Lower leg skin (tissue), 4 donors: ENCODE results near the gene PXK. TPM values are rescaled to one million over a fixed set of nuclear protein-coding genes. Genes with fewer than 3 reads are reported as not detected.

Experiments used
- DNase-seq, 2 donors: peaks; one replicate each; pipeline ENCODE4 v3.0.0-alpha.2; 2019; ENCODE audit warnings: low spot score in 2 of 2
- H3K4me3 ChIP-seq: fragments of 200-600 bp; sonication (generic); 2 replicates; pipeline ENCODE4 v1.5.1; 2017; ENCODE audit warnings: mild to moderate bottlenecking, low read depth; ENCODE audit not compliant: poor library complexity, severe bottlenecking
- CTCF ChIP-seq, 3 donors: fragments of 450-650 bp; IDR thresholded peaks; one replicate each; pipeline ENCODE4 v1.5.1; 2016; ENCODE audit warnings: antibody characterized with exemption in 3 of 3, mild to moderate bottlenecking in 3 of 3, moderate library complexity in 2 of 3
- POLR2A ChIP-seq, 2 donors: fragments of 450-650 bp; IDR thresholded peaks; one replicate each; pipeline ENCODE4 v1.6.1; 2016 to 2017; ENCODE audit warnings: antibody characterized with exemption in 2 of 2, mild to moderate bottlenecking in 1 of 2, moderate library complexity in 1 of 2
- whole genome bisulfite sequencing, 2 donors: methylation state at CpG; one replicate each; pipeline ENCODE4 v1.1.5; 2018; 5-methylcytosine and 5-hydroxymethylcytosine counted together
- intact Hi-C: fragments of 100-400 bp; cut with DNase I; formaldehyde crosslinking; loops from one replicate; pipeline ENCODE4 v1.15.0; 2023; ENCODE audit warnings: low total_unique reads
- total RNA-seq, 4 donors: library from RNA; depleted of rRNA; stranded (reverse); fragments of >200 nt; gene quantifications; one replicate each; pipeline ENCODE4 v1.1.0, GENCODE V29; 2016

Gene PXK
- total RNA-seq, 4 donors from 2014 or later: 19.4 to 27.7 (median 23.9) TPM

GRCh38 chr3:58474967-58475578 lies 142.4 kb downstream of the PXK start:
- no peak for TF ChIP-seq POLR2A (IDR thresholded peaks at IDR 0.05)
- no peak for TF ChIP-seq CTCF (IDR thresholded peaks at IDR 0.05)
- WGBS, 2 donors: 64 to 71% methylated on average over 3 of the region's 3 CpGs
- H3K4me3 ChIP-seq: no peak overlapping the region
- DNase-seq: no peak
- intact Hi-C loops: no loop called here

Other genes starting within 250 kb of the PXK start
- 1 to 10 TPM in 3 of 4 donors, under 1 TPM in 1; 0.76 to 8.1 (median 3.1) TPM for gene DNASE1L3, start 121.9 kb upstream of the PXK start, total RNA-seq
- 10 to 100 TPM; 36.5 to 69.7 (median 51.1) TPM for gene ABHD6, start 95.1 kb upstream of the PXK start, total RNA-seq
- 10 to 100 TPM in 1 of 4 donors, 1 to 10 TPM in 3; 8.2 to 16.7 (median 9.5) TPM for gene RPP14, start 26.6 kb upstream of the PXK start, total RNA-seq
- gene HTD2, start 26.4 kb upstream of the PXK start, total RNA-seq: 10 to 100 TPM in 3 of 4 donors, 1 to 10 TPM in 1; 9.5 to 17.7 (median 12.7) TPM
- gene PDHB, start 100.9 kb downstream of the PXK start, total RNA-seq: 100 to 1,000 TPM in 2 of 4 donors, 10 to 100 TPM in 2; 36.9 to 112 (median 77.8) TPM
- 10 to 100 TPM in 3 of 4 donors, 1 to 10 TPM in 1; 9.4 to 14.8 (median 11.6) TPM for gene KCTD6, start 159.2 kb downstream of the PXK start, total RNA-seq
- gene ACOX2, start 204.3 kb downstream of the PXK start, total RNA-seq: 1 to 10 TPM; 2.6 to 6.6 (median 4.5) TPM
- gene FAM107A, start 244.5 kb downstream of the PXK start, total RNA-seq: 10 to 100 TPM in 3 of 4 donors, 1 to 10 TPM in 1; 9.2 to 52.5 (median 16.9) TPM